HCT116 (cell line): Measurements from ENCODE around the gene CORO2B. TPM values are rescaled to one million over a fixed set of nuclear protein-coding genes. Genes with fewer than 3 reads are reported as not detected.

Source experiments
- ATAC-seq: fragments of 200-7000 bp; cut with Tn5 transposase; 2 replicates; pipeline ENCODE4 v1.9.1; 2020; ENCODE audit warnings: mild to moderate bottlenecking, moderate library complexity
- BruUV-seq: library from RNA; stranded (reverse); fragments of 400-500 nt; replicated peaks from 2 replicates; lab custom pipeline; 2021; lab: Mats Ljungman, UMichigan
- CTCF ChIA-PET: fragments of 300-600 bp; sonication (Branson Sonifier 250); formaldehyde crosslinking; loops from one replicate; lab custom pipeline; 2021; ENCODE audit warnings: antibody characterized with exemption; lab: Charles Lee
- POLR2A ChIA-PET: fragments of 300-600, 350-600 bp; sonication (Branson Sonifier 250); formaldehyde crosslinking; loops from one replicate; lab custom pipeline; 2021; ENCODE audit warnings: antibody characterized with exemption; lab: Charles Lee
- RAD21 ChIA-PET, 2 experiments: fragments of 300-600 bp; sonication (Branson Sonifier 250); formaldehyde crosslinking; loops; one replicate each; lab custom pipeline; 2023; ENCODE audit warnings: low total read pairs in 2 of 2; ENCODE audit not compliant: uncharacterized antibody in 2 of 2, unreplicated experiment in 2 of 2, low non-redundant PET in 1 of 2; lab: Charles Lee
- DNase-seq: peaks from one replicate; pipeline ENCODE4 v3.0.0-alpha.2; 2010; ENCODE audit warnings: low read depth, low spot score
- H2AFZ ChIP-seq: fragments of 200-600 bp; shearing (Covaris generic), sonication (generic); 2 replicates; pipeline ENCODE4 v1.6.1; 2017; ENCODE audit warnings: low read depth, mixed run types, mixed read lengths, antibody characterized with exemption, low read length; ENCODE audit not compliant: poor library complexity, severe bottlenecking
- H3K27ac ChIP-seq: 2 replicates; pipeline ENCODE4 v1.5.1; 2012; ENCODE audit warnings: low read depth, low read length
- H3K27me3 ChIP-seq: fragments of 200-600 bp; sonication (generic); 2 replicates; pipeline ENCODE4 v1.6.1; 2016; ENCODE audit warnings: mixed run types, low read length, mixed read lengths; ENCODE audit not compliant: insufficient read depth
- H3K36me3 ChIP-seq, 2 experiments: fragments of 200-500 bp in 1 of 2; fragments of 200-600 bp in 1 of 2; sonication (Bioruptor generic) in 1 of 2; sonication (generic) in 1 of 2; 2 replicates each; pipeline versions ENCODE4 v1.5.1 to v1.6.1; 2014 to 2016; ENCODE audit warnings: low read length in 2 of 2, inconsistent platforms in 1 of 2, mixed read lengths in 1 of 2, mixed run types in 1 of 2; ENCODE audit not compliant: insufficient read depth in 2 of 2, control insufficient read depth in 1 of 2
- H3K4me1 ChIP-seq, 2 experiments: fragments of 200-600 bp in 1 of 2; sonication (generic) in 1 of 2; 2 replicates each; pipeline versions ENCODE4 v1.5.1 to v1.6.1; 2012 to 2017; ENCODE audit warnings: low read length in 2 of 2, inconsistent platforms in 1 of 2, mild to moderate bottlenecking in 1 of 2, mixed read lengths in 1 of 2, mixed run types in 1 of 2, moderate library complexity in 1 of 2; ENCODE audit not compliant: insufficient read depth in 2 of 2, control insufficient read depth in 1 of 2
- H3K4me2 ChIP-seq: fragments of 200-600 bp; sonication (generic); 2 replicates; pipeline ENCODE4 v1.6.1; 2017; ENCODE audit warnings: mixed run types, low read length, mixed read lengths
- H3K4me3 ChIP-seq, 2 experiments: fragments of 200-600 bp in 1 of 2; sonication (generic) in 1 of 2; replicated peaks in 1 of 2; 2 replicates each; pipeline ENCODE4 v1.5.1; 2011 to 2016; ENCODE audit warnings: low read length in 2 of 2, control low read depth in 1 of 2, low read depth in 1 of 2, mild to moderate bottlenecking in 1 of 2, mixed read lengths in 1 of 2, mixed run types in 1 of 2
- H3K79me2 ChIP-seq: fragments of 200-600 bp; sonication (generic); 2 replicates; pipeline ENCODE4 v1.6.1; 2017; ENCODE audit warnings: mild to moderate bottlenecking, mixed run types, low read length, moderate library complexity, mixed read lengths; ENCODE audit not compliant: insufficient read depth
- H3K9ac ChIP-seq: fragments of 200-600 bp; sonication (generic); 2 replicates; pipeline ENCODE4 v1.6.1; 2016; ENCODE audit warnings: low read length, mixed read lengths
- H3K9me2 ChIP-seq: fragments of 200-600 bp; sonication (generic), shearing (Covaris generic); 2 replicates; pipeline ENCODE4 v1.6.1; 2017; ENCODE audit warnings: mixed run types, mild to moderate bottlenecking, moderate library complexity; ENCODE audit not compliant: insufficient read depth
- H3K9me3 ChIP-seq, 2 experiments: fragments of 200-500 bp in 1 of 2; fragments of 200-600 bp in 1 of 2; sonication (Bioruptor generic) in 1 of 2; sonication (generic) in 1 of 2; 2 replicates each; pipeline ENCODE4 v1.6.1; 2014 to 2017; ENCODE audit warnings: low read length in 2 of 2, mixed read lengths in 2 of 2, inconsistent platforms in 1 of 2, low read depth in 1 of 2, mild to moderate bottlenecking in 1 of 2, mixed run types in 1 of 2, moderate library complexity in 1 of 2; ENCODE audit not compliant: control insufficient read depth in 1 of 2, insufficient read depth in 1 of 2
- H4K20me1 ChIP-seq: fragments of 200-600 bp; sonication (generic), shearing (Covaris generic); 2 replicates; pipeline ENCODE4 v1.6.1; 2017; ENCODE audit warnings: mixed run types, mild to moderate bottlenecking, moderate library complexity; ENCODE audit not compliant: insufficient read depth
- EGR1 ChIP-seq: IDR thresholded peaks from 2 replicates; pipeline ENCODE4 v1.6.1; 2012; ENCODE audit warnings: low read depth
- EZH2 ChIP-seq: fragments of 200-600 bp; sonication (generic); IDR thresholded peaks from 2 replicates; pipeline ENCODE4 v1.6.1; 2017; ENCODE audit warnings: antibody characterized with exemption, mixed run types
- MAX ChIP-seq: IDR thresholded peaks from 2 replicates; pipeline ENCODE4 v1.6.1; 2012
- POLR2A ChIP-seq: IDR thresholded peaks from 2 replicates; pipeline ENCODE4 v1.7.0; 2011; ENCODE audit warnings: borderline replicate concordance; ENCODE audit not compliant: insufficient read depth, insufficient read length; ENCODE audit errors: extremely low read depth
- POLR2AphosphoS5 ChIP-seq: IDR thresholded peaks from 2 replicates; pipeline ENCODE4 v1.6.1; 2011; ENCODE audit warnings: mild to moderate bottlenecking, low read depth, low read length, moderate library complexity
- YY1 ChIP-seq: IDR thresholded peaks from 2 replicates; pipeline ENCODE4 v1.6.1; 2011; ENCODE audit warnings: low read length, low read depth, moderate library complexity, mild to moderate bottlenecking; ENCODE audit not compliant: insufficient replicate concordance; ENCODE audit errors: extremely low read depth
- ZFX ChIP-seq: fragments of 450-650 bp; IDR thresholded peaks from 2 replicates; pipeline ENCODE4 v1.6.1; 2017
- intact Hi-C: fragments of 100-400 bp; cut with micrococcal nuclease; formaldehyde crosslinking; loops from 2 replicates; pipeline ENCODE4 v1.10.0; 2022
- total RNA-seq: library from RNA; stranded (reverse); gene quantifications from one replicate; pipeline ENCODE4 v1.2.1, GENCODE V29; 2021; ENCODE audit not compliant: unreplicated experiment
- TF ChIP-seq, protein P1 (sequence below): IDR thresholded peaks from 2 replicates; pipeline ENCODE4 v1.6.1; 2012; ENCODE audit warnings: low read depth

The CORO2B gene
- total RNA-seq, 1 experiment from 2014 or later: 2.8 TPM

GRCh38 chr15:68726246-68726645 is 147.5 kb downstream of the CORO2B start:
- Histone ChIP-seq H3K79me2 (no peaks in the 10 kb centered on the region), H3K9ac (no peak overlapping the region), H4K20me1 (no peaks in the 10 kb centered on the region), H2AFZ (no peak overlapping the region), H3K27me3 (no peaks in the 10 kb centered on the region), H3K4me2 (no peak overlapping the region), H3K36me3 (no peaks in the 10 kb centered on the region), H3K9me3 (no peaks in the 10 kb centered on the region), H3K4me3 (no peak overlapping the region), H3K4me1 (no peaks in the 10 kb centered on the region; a peak in 1 of 4 replicates), H3K9me2 (no peaks in the 10 kb centered on the region), H3K27ac (no peak overlapping the region)
- ChIA-PET POLR2A (interaction anchor here (0.6 kb wide), 1 partner anchor 10 kb away, joined by 3 read pairs; no protein-coding TSS in a partner anchor), CTCF (interaction anchor here (2.6 kb wide), 1 partner anchor 149 kb away, joined by 14 read pairs; no protein-coding TSS in a partner anchor), RAD21 (no interaction called here)
- TF ChIP-seq EZH2: no peak
- no peak for TF ChIP-seq EGR1
- TF ChIP-seq POLR2A: no peak
- TF ChIP-seq POLR2AphosphoS5: no peak
- no peak for TF ChIP-seq MAX
- TF ChIP-seq, protein P1, sequence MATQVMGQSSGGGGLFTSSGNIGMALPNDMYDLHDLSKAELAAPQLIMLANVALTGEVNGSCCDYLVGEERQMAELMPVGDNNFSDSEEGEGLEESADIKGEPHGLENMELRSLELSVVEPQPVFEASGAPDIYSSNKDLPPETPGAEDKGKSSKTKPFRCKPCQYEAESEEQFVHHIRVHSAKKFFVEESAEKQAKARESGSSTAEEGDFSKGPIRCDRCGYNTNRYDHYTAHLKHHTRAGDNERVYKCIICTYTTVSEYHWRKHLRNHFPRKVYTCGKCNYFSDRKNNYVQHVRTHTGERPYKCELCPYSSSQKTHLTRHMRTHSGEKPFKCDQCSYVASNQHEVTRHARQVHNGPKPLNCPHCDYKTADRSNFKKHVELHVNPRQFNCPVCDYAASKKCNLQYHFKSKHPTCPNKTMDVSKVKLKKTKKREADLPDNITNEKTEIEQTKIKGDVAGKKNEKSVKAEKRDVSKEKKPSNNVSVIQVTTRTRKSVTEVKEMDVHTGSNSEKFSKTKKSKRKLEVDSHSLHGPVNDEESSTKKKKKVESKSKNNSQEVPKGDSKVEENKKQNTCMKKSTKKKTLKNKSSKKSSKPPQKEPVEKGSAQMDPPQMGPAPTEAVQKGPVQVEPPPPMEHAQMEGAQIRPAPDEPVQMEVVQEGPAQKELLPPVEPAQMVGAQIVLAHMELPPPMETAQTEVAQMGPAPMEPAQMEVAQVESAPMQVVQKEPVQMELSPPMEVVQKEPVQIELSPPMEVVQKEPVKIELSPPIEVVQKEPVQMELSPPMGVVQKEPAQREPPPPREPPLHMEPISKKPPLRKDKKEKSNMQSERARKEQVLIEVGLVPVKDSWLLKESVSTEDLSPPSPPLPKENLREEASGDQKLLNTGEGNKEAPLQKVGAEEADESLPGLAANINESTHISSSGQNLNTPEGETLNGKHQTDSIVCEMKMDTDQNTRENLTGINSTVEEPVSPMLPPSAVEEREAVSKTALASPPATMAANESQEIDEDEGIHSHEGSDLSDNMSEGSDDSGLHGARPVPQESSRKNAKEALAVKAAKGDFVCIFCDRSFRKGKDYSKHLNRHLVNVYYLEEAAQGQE: no peak
- no peak for TF ChIP-seq ZFX
- no peak for TF ChIP-seq YY1
- intact Hi-C loops: no loop called here
- DNase-seq (no peak), ATAC-seq (no peak)
- BruUV-seq: no TSS peak
